Fibroblast of lung (primary cell): Measurements from ENCODE around the gene SMIM7.

Source experiments
- EZH2 ChIP-seq: IDR thresholded peaks from 2 replicates; pipeline ENCODE4 v1.5.1; 2012; ENCODE audit warnings: low read length, control low read depth, mild to moderate bottlenecking; ENCODE audit errors: missing control alignments
- TF ChIP-seq, protein P1 (sequence below), 2 donors: IDR thresholded peaks in 1 of 2; conservative IDR thresholded peaks in 1 of 2; 1 replicate in 1 of 2; 2 replicates in 1 of 2; pipeline ENCODE4 v1.5.1; 2011 to 2012; ENCODE audit warnings: low read length in 2 of 2, control low read depth in 1 of 2, inconsistent platforms in 1 of 2, low read depth in 1 of 2, mild to moderate bottlenecking in 1 of 2

DNA sequence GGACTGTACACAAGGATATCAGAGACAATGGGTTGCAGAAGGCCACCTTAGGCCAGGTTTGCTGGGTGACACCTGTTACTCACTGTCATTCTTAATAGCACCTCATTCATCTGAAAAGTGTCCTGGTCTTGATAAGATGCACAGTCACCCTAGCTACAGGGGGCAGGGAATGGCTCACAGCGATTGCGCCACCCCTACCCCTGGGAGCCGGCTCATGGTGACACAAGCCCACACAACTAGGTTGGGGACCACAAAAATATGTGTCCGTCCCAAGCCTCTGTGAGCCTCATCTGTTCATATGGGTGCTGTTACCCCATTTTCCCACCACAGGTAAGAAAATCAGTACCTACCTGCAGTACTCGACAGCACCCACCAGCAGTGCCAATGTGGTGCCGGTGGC is 55.3 kb downstream of the SMIM7 start:
- TF ChIP-seq, protein P1, sequence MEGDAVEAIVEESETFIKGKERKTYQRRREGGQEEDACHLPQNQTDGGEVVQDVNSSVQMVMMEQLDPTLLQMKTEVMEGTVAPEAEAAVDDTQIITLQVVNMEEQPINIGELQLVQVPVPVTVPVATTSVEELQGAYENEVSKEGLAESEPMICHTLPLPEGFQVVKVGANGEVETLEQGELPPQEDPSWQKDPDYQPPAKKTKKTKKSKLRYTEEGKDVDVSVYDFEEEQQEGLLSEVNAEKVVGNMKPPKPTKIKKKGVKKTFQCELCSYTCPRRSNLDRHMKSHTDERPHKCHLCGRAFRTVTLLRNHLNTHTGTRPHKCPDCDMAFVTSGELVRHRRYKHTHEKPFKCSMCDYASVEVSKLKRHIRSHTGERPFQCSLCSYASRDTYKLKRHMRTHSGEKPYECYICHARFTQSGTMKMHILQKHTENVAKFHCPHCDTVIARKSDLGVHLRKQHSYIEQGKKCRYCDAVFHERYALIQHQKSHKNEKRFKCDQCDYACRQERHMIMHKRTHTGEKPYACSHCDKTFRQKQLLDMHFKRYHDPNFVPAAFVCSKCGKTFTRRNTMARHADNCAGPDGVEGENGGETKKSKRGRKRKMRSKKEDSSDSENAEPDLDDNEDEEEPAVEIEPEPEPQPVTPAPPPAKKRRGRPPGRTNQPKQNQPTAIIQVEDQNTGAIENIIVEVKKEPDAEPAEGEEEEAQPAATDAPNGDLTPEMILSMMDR (conservative IDR thresholded peaks at IDR 0.05 in 1 of 2, IDR thresholded peaks at IDR 0.05 in 1 of 2; ENCODE audit: low read depth in 1 of 2, low read length in 2 of 2) = no peak
- no peak for TF ChIP-seq EZH2
